MCF 10A (cell line): ENCODE data around the gene ADARB2. TPM values are rescaled to one million over a fixed set of nuclear protein-coding genes. Genes with fewer than 3 reads are reported as not detected.

Source experiments
- BruUV-seq: library from RNA; stranded (reverse); fragments of 400-500 nt; replicated peaks from 2 replicates; lab custom pipeline; 2021; lab: Mats Ljungman, UMichigan
- CTCF ChIA-PET: fragments of 300-600 bp; sonication (Branson Sonifier 250); formaldehyde crosslinking; extraction: SDS; loops from one replicate; lab custom pipeline; 2021; ENCODE audit warnings: antibody characterized with exemption, inconsistent platforms; lab: Yijun Ruan, JAX
- POLR2A ChIA-PET: fragments of 300-600, 350-650 bp; sonication (Branson Sonifier 250); formaldehyde crosslinking; extraction: SDS; loops from one replicate; lab custom pipeline; 2020; ENCODE audit warnings: antibody characterized with exemption, inconsistent platforms; lab: Yijun Ruan, JAX
- DNase-seq: peaks from one replicate; pipeline ENCODE4 v3.0.0-alpha.2; 2018; ENCODE audit not compliant: unreplicated experiment
- H3K27ac Mint-ChIP-seq: one replicate; pipeline ENCODE4 v1.8.0; 2022; ENCODE audit warnings: mild to moderate bottlenecking, low read depth, mixed read lengths; ENCODE audit not compliant: unreplicated experiment
- H3K27me3 Mint-ChIP-seq: one replicate; pipeline ENCODE4 v1.8.0; 2022; ENCODE audit warnings: mixed read lengths; ENCODE audit not compliant: insufficient read depth, unreplicated experiment
- H3K36me3 Mint-ChIP-seq: one replicate; pipeline ENCODE4 v1.8.0; 2022; ENCODE audit warnings: mild to moderate bottlenecking, moderate library complexity, mixed read lengths; ENCODE audit not compliant: insufficient read depth, unreplicated experiment
- H3K4me1 Mint-ChIP-seq: one replicate; pipeline ENCODE4 v1.8.0; 2022; ENCODE audit warnings: mixed read lengths; ENCODE audit not compliant: insufficient read depth, unreplicated experiment
- H3K4me3 Mint-ChIP-seq: one replicate; pipeline ENCODE4 v1.8.0; 2022; ENCODE audit warnings: mild to moderate bottlenecking, moderate library complexity, mixed read lengths; ENCODE audit not compliant: unreplicated experiment
- H3K9me3 Mint-ChIP-seq: one replicate; pipeline ENCODE4 v1.8.0; 2022; ENCODE audit warnings: mixed read lengths; ENCODE audit not compliant: unreplicated experiment
- CTCF ChIP-seq: fragments of 200-600 bp; IDR thresholded peaks from one replicate; pipeline ENCODE4 v1.8.0; 2022; ENCODE audit warnings: antibody characterized with exemption, mild to moderate bottlenecking; ENCODE audit not compliant: unreplicated experiment
- intact Hi-C: fragments of 100-400 bp; cut with micrococcal nuclease; formaldehyde crosslinking; loops from 2 replicates; pipeline ENCODE4 v1.14.1; 2022
- total RNA-seq: library from RNA; stranded (reverse); gene quantifications from 2 replicates; pipeline ENCODE4 v1.2.3, GENCODE V29; 2022

ADARB2 gene
- total RNA-seq, 1 experiment from 2014 or later = 0.96 TPM

GRCh38 chr10:1663226-1663625 lies 74.1 kb downstream of the ADARB2 start:
- no peak overlapping the region for H3K4me3 Mint-ChIP-seq
- no peak overlapping the region for H3K27ac Mint-ChIP-seq
- no peaks in the 10 kb centered on the region for H3K9me3 Mint-ChIP-seq
- H3K27me3 Mint-ChIP-seq = no peaks in the 10 kb centered on the region
- CTCF ChIA-PET = no interaction called here
- BruUV-seq = no TSS peak
- no peaks in the 10 kb centered on the region for H3K36me3 Mint-ChIP-seq
- no peaks in the 10 kb centered on the region for H3K4me1 Mint-ChIP-seq
- DNase-seq = no peak
- POLR2A ChIA-PET = no interaction called here
- no peak for TF ChIP-seq CTCF
- intact Hi-C loops = no loop called here

GRCh38 chr10:1662438-1663025 lies 74.8 kb downstream of the ADARB2 start:
- Mint-ChIP-seq H3K4me3 (no peak overlapping the region), H3K9me3 (no peaks in the 10 kb centered on the region), H3K27me3 (no peaks in the 10 kb centered on the region), H3K27ac (no peak overlapping the region), H3K4me1 (no peaks in the 10 kb centered on the region), H3K36me3 (no peaks in the 10 kb centered on the region)
- no peak for DNase-seq
- ChIA-PET POLR2A (no interaction called here), CTCF (no interaction called here)
- no peak for TF ChIP-seq CTCF
- intact Hi-C loops = no loop called here
- BruUV-seq = no TSS peak

GRCh38 chr10:1661859-1662437 lies 75.4 kb downstream of the ADARB2 start:
- no peaks in the 10 kb centered on the region for H3K27me3 Mint-ChIP-seq
- H3K27ac Mint-ChIP-seq = no peak overlapping the region
- ChIA-PET CTCF (no interaction called here), POLR2A (no interaction called here)
- H3K4me3 Mint-ChIP-seq = no peak overlapping the region
- no peak for TF ChIP-seq CTCF
- BruUV-seq = no TSS peak
- intact Hi-C loops = no loop called here
- H3K36me3 Mint-ChIP-seq = no peaks in the 10 kb centered on the region
- H3K4me1 Mint-ChIP-seq = no peaks in the 10 kb centered on the region
- H3K9me3 Mint-ChIP-seq = no peaks in the 10 kb centered on the region
- no peak for DNase-seq

GRCh38 chr10:1661416-1661815 lies 75.9 kb downstream of the ADARB2 start:
- Mint-ChIP-seq H3K4me3 (no peak overlapping the region), H3K27me3 (no peaks in the 10 kb centered on the region), H3K27ac (no peak overlapping the region), H3K9me3 (no peaks in the 10 kb centered on the region), H3K36me3 (no peaks in the 10 kb centered on the region), H3K4me1 (no peaks in the 10 kb centered on the region)
- CTCF ChIA-PET = no interaction called here
- intact Hi-C loops = no loop called here
- TF ChIP-seq CTCF = no peak
- POLR2A ChIA-PET = no interaction called here
- no peak for DNase-seq
- BruUV-seq = no TSS peak
